WTC11 (cell line): ENCODE data around the gene HECW1. TPM values are rescaled to one million over a fixed set of nuclear protein-coding genes. Genes with fewer than 3 reads are reported as not detected.

Source experiments
- ATAC-seq: fragments of 200-7000 bp; cut with Tn5 transposase; 2 replicates; pipeline ENCODE4 v1.10.0; 2021; ENCODE audit warnings: mild to moderate bottlenecking, moderate library complexity
- CTCF ChIA-PET: fragments of 300-600 bp; sonication (Branson Sonifier 250); formaldehyde crosslinking; loops from one replicate; lab custom pipeline; 2021; ENCODE audit warnings: antibody characterized with exemption; lab: Charles Lee
- POLR2A ChIA-PET: fragments of 350-600 bp; sonication (Branson Sonifier 250); formaldehyde crosslinking; loops from one replicate; lab custom pipeline; 2021; ENCODE audit warnings: antibody characterized with exemption; lab: Charles Lee
- DNase-seq: peaks from one replicate; pipeline ENCODE4 v3.0.0; 2021; ENCODE audit warnings: low spot score
- H3K27ac Mint-ChIP-seq: 2 replicates; pipeline ENCODE4 v1.8.0; 2021; ENCODE audit warnings: mixed read lengths
- H3K27me3 Mint-ChIP-seq: 2 replicates; pipeline ENCODE4 v1.8.0; 2021; ENCODE audit warnings: low read depth, mild to moderate bottlenecking, moderate library complexity, mixed read lengths
- H3K36me3 Mint-ChIP-seq: 2 replicates; pipeline ENCODE4 v1.8.0; 2021; ENCODE audit warnings: mixed read lengths
- H3K4me1 Mint-ChIP-seq: 2 replicates; pipeline ENCODE4 v1.8.0; 2022; ENCODE audit warnings: mixed read lengths
- H3K4me3 Mint-ChIP-seq: 2 replicates; pipeline ENCODE4 v1.8.0; 2021; ENCODE audit warnings: mild to moderate bottlenecking, moderate library complexity, mixed read lengths
- H3K9me3 Mint-ChIP-seq: 2 replicates; pipeline ENCODE4 v1.8.0; 2021; ENCODE audit warnings: mixed read lengths
- ATF1 ChIP-seq: sonication (generic); formaldehyde crosslinking; IDR thresholded peaks from 2 replicates; pipeline ENCODE4 v1.8.1; 2023; ENCODE audit warnings: mild to moderate bottlenecking, moderate library complexity, missing genetic modification reagents
- ELF4 ChIP-seq: sonication (generic); formaldehyde crosslinking; IDR thresholded peaks from 2 replicates; pipeline ENCODE4 v1.8.1; 2022; ENCODE audit warnings: low read depth, mild to moderate bottlenecking, moderate library complexity, missing genetic modification reagents
- NFATC4 ChIP-seq: fragments of 250-450 bp; sonication (Bioruptor Pico); IDR thresholded peaks from 2 replicates; pipeline ENCODE4 v1.9.0; 2021; ENCODE audit warnings: mild to moderate bottlenecking
- SMAD3 ChIP-seq: sonication (generic); formaldehyde crosslinking; IDR thresholded peaks from 2 replicates; pipeline ENCODE4 v1.8.0; 2022; ENCODE audit warnings: missing genetic modification reagents, mild to moderate bottlenecking, borderline replicate concordance
- ZNF512 ChIP-seq: sonication (generic); formaldehyde crosslinking; IDR thresholded peaks from 2 replicates; pipeline ENCODE4 v1.8.1; 2022; ENCODE audit warnings: missing genetic modification reagents, borderline replicate concordance
- ZNF532 ChIP-seq: fragments of 250-450 bp; sonication (Bioruptor Pico); IDR thresholded peaks from 2 replicates; pipeline ENCODE4 v1.9.0; 2021; ENCODE audit warnings: mild to moderate bottlenecking, borderline replicate concordance
- total RNA-seq: library from RNA; stranded (reverse); gene quantifications from 3 replicates; pipeline ENCODE4 v1.2.3, GENCODE V29; 2021
- TF ChIP-seq, protein P1 (sequence below): sonication (generic); formaldehyde crosslinking; IDR thresholded peaks from 2 replicates; pipeline ENCODE4 v1.8.1; 2023; ENCODE audit warnings: mild to moderate bottlenecking, missing genetic modification reagents
- TF ChIP-seq, protein P2 (sequence below): sonication (generic); formaldehyde crosslinking; conservative IDR thresholded peaks from 2 replicates; pipeline ENCODE4 v1.8.1; 2023; ENCODE audit warnings: mild to moderate bottlenecking, low read depth, missing genetic modification reagents, moderate library complexity
- TF ChIP-seq, protein P3 (sequence below): sonication (generic); formaldehyde crosslinking; IDR thresholded peaks from 2 replicates; pipeline ENCODE4 v1.8.1; 2022; ENCODE audit warnings: low read depth, mild to moderate bottlenecking, moderate library complexity, missing genetic modification reagents, borderline replicate concordance

Gene HECW1
- total RNA-seq, 1 experiment from 2014 or later: 6.1 TPM

DNA sequence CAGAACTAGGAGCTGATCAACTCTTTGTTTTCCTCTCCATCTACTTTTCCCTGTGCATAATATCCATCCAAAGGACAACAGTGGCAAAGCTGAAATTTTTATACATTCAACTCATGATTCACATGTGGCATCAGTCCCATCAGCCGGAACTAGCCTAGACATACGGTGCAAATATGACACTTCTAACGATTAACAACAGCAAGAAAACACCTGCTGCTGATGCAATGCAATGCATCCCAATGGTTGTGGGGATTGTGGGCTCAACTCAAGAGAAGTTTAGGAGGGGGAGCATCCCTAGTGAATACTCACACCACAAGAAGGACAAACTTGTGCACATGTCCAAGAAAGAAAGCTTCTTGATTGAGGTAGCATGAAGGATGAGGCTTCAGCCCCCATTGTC, 449.9 kb downstream of the HECW1 start (continued):
- TF ChIP-seq, protein P1, sequence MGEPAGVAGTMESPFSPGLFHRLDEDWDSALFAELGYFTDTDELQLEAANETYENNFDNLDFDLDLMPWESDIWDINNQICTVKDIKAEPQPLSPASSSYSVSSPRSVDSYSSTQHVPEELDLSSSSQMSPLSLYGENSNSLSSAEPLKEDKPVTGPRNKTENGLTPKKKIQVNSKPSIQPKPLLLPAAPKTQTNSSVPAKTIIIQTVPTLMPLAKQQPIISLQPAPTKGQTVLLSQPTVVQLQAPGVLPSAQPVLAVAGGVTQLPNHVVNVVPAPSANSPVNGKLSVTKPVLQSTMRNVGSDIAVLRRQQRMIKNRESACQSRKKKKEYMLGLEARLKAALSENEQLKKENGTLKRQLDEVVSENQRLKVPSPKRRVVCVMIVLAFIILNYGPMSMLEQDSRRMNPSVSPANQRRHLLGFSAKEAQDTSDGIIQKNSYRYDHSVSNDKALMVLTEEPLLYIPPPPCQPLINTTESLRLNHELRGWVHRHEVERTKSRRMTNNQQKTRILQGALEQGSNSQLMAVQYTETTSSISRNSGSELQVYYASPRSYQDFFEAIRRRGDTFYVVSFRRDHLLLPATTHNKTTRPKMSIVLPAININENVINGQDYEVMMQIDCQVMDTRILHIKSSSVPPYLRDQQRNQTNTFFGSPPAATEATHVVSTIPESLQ: no peak

DNA sequence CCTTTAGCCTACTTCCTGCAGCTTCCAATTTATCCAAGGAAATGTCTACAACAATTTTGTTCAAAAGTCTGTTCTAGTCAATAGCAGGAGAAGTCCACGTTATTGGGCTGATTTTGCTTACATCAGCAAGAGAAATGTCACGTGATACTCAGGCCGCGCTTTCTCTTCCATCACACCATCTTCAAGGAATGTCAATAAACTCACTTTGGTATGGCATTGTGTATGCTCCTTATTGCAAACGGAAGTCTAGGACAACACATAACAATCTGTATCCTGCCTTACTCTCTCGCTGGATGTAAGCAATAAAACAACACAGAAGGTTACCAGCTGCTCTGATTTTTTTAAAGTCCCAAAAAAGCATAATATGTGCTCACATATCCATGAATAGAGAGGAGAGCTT, 453.3 kb downstream of the HECW1 start:
- H3K36me3 Mint-ChIP-seq: no peaks in the 10 kb centered on the region
- H3K27ac Mint-ChIP-seq: no peak overlapping the region
- H3K4me1 Mint-ChIP-seq: peaks cover 4% of the 10 kb centered on the region
- DNase-seq: no peak
- TF ChIP-seq SMAD3 (CRISPR knock-in tag) (no peak), ELF4 (CRISPR knock-in tag) (no peak), ATF1 (CRISPR knock-in tag) (no peak), ZNF532 (no peak)
- TF ChIP-seq, protein P2, sequence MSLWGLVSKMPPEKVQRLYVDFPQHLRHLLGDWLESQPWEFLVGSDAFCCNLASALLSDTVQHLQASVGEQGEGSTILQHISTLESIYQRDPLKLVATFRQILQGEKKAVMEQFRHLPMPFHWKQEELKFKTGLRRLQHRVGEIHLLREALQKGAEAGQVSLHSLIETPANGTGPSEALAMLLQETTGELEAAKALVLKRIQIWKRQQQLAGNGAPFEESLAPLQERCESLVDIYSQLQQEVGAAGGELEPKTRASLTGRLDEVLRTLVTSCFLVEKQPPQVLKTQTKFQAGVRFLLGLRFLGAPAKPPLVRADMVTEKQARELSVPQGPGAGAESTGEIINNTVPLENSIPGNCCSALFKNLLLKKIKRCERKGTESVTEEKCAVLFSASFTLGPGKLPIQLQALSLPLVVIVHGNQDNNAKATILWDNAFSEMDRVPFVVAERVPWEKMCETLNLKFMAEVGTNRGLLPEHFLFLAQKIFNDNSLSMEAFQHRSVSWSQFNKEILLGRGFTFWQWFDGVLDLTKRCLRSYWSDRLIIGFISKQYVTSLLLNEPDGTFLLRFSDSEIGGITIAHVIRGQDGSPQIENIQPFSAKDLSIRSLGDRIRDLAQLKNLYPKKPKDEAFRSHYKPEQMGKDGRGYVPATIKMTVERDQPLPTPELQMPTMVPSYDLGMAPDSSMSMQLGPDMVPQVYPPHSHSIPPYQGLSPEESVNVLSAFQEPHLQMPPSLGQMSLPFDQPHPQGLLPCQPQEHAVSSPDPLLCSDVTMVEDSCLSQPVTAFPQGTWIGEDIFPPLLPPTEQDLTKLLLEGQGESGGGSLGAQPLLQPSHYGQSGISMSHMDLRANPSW (CRISPR knock-in tag): no peak
- TF ChIP-seq, protein P3, sequence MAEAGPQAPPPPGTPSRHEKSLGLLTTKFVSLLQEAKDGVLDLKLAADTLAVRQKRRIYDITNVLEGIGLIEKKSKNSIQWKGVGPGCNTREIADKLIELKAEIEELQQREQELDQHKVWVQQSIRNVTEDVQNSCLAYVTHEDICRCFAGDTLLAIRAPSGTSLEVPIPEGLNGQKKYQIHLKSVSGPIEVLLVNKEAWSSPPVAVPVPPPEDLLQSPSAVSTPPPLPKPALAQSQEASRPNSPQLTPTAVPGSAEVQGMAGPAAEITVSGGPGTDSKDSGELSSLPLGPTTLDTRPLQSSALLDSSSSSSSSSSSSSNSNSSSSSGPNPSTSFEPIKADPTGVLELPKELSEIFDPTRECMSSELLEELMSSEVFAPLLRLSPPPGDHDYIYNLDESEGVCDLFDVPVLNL: no peak
- TF ChIP-seq, all 79 proteins: peak for 0
- ChIA-PET CTCF (interaction anchor here (1.3 kb wide), 1 partner anchor 17 kb away, joined by 8 read pairs; the partner anchor contains the start of gene STK17A), POLR2A (no interaction called here)
- Mint-ChIP-seq H3K9me3 (no peaks in the 10 kb centered on the region; the same call in 1 of the 2 replicates), H3K4me3 (no peak overlapping the region), H3K27me3 (no peaks in the 10 kb centered on the region)
- no peak for ATAC-seq

DNA sequence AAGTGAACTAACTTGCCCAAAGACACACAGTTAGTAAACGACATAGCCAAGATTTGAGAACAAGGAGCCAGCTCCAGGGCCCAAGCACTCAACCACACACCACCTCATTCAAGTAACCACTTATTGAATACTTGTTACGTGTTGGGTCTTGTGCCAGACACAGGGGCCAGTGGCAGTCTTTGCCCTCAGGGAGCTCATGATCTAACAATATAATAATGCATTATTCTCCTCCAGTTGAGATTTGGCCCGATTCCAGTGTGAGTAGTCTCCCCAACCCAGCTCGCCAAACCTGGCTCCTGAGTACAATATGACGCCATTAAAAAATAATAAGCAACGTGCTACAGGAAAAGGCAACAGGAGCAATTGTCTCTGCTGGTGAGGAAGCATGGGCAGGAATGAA, 456.1 kb downstream of the HECW1 start:
- Mint-ChIP-seq H3K4me1 (no peaks in the 10 kb centered on the region), H3K36me3 (no peaks in the 10 kb centered on the region), H3K9me3 (no peaks in the 10 kb centered on the region), H3K4me3 (no peak overlapping the region), H3K27me3 (no peaks in the 10 kb centered on the region), H3K27ac (no peak overlapping the region)
- DNase-seq (no peak), ATAC-seq (no peak)
- POLR2A ChIA-PET: interaction anchor here (0.5 kb wide), 1 partner anchor 146 kb away, joined by 3 read pairs; no protein-coding TSS in a partner anchor
- CTCF ChIA-PET: interaction anchor here (3.2 kb wide), 1 partner anchor 14 kb away, joined by 23 read pairs; the partner anchor contains the start of gene STK17A
- TF ChIP-seq NFATC4 (CRISPR knock-in tag) (no peak), ZNF532 (no peak), ZNF512 (CRISPR knock-in tag) (no peak)
